ENCODE measurements around the gene FAM83F.
"Not testable (repeated sequence)": the region's sequence is repeated elsewhere in the genome, so short reads cannot be mapped to it uniquely, and the experiment has no call there.

Gene FAM83F

DNA sequence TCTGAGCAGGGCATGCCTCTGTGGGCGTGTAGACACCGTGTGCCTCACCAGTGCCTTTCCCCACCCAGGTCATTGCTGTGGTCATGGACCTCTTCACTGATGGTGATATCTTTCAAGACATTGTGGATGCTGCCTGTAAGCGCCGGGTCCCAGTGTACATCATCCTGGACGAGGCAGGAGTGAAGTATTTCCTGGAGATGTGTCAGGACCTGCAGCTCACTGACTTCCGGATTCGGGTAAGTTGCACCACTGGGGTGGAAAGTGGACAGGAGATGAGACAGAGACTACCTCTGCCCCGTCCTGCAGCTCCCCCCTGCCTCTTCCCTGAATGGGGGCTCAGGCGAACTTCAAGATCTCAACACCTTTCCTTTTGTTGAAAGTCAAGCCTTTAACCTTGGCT, 24.3 kb downstream of the FAM83F start:
- FAIRE-seq: no peak

DNA sequence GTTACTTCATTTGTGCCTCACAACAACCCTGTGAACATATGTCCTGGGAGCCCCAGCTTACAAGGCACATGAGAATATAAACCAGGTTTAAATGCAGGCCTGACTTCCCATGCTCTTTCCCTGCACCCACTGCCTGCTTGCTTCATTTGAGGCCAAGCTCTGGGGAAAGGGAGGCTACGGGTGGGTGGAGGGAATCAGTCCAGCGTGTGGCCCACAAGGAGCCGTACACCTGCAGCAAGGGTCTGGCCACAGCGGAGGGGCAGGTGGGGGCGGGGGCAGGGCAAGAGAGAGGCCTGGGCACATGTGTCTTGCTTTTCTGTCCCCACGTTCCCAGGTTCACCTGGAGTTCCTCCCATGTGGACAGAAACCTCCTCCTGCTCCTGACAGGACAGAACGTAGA, 26.2 kb downstream of the FAM83F start:
- no peak for FAIRE-seq

DNA sequence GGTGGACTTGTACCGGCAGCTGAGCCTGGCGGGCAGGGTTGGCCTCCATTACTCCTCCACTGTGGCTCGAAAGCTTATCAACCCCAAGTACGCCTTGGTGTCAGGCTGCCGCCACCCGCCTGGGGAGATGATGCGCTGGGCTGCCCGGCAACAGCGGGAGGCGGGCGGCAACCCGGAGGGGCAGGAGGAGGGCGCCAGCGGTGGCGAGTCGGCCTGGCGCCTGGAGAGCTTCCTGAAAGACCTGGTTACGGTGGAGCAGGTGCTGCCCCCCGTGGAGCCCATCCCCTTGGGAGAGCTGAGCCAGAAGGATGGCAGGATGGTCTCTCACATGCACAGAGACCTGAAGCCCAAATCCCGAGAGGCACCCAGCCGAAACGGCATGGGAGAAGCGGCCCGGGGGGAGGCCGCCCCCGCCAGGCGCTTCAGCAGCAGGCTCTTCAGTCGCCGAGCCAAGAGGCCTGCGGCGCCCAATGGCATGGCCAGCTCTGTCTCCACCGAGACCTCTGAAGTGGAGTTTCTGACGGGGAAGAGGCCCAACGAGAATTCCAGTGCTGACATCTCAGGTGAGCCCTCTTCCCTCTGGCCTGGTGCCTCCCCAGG, 26.7 kb downstream of the FAM83F start:
- no peak for FAIRE-seq

DNA sequence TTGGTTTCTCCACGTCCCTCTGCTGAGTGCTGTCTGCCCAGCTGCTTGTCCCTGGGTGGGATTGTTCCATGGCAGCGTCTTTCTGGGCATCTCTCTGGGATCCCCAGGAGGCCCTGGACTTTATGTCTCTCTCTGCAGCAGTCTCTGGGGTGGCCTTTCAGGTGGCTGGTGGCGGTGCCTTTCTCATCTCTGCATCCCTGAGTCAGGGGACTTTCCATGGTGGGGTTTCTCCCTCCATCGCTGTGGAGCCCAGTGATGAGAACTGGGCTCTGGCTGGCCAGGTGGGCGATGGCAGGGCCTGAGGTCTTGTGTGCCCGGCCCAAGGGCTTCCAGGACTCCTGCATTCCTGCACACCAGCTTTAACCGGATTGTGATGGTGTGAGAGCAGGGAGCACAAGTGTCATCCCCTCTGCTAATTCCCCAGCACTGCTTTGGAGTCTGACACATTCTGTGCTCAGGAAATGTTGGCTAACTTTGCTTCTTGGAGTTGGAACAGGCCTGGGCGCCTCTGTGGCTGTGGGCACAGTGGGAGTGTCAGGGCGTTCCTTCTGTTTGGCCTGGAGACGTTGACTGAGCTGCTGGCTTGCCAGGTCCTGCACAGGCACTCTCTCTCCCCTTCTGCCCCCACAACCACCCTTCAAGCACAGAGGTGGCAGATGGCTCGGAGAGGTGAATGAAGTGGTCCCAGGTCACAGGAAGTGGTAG, 27.9 kb downstream of the FAM83F start:
- no peak for FAIRE-seq

DNA sequence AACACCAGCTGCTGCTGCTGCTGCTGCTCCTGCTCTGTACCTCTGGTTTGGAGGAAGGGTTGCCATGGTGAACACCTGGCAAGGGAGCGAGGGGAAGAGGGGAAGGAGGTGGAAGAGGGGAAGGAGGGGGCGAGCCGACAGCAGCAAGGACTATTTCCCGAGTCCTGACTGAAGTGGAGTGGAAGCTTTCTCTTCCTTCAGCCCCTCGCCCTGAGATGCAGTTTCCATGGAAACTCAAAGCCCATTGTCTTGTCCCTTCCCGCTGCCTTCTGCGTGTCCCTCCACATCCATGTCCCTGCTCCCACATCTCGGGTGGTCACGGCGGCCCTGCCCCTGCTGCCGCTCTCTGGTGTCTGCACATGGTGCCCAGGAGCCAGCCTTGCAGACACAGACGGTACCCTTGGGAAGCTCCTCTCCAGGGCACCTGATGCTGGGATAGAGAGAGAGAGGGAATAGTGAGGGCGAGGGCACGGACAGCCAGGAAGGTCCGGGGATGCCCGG, 28.6 kb downstream of the FAM83F start:
- FAIRE-seq: no peak

DNA sequence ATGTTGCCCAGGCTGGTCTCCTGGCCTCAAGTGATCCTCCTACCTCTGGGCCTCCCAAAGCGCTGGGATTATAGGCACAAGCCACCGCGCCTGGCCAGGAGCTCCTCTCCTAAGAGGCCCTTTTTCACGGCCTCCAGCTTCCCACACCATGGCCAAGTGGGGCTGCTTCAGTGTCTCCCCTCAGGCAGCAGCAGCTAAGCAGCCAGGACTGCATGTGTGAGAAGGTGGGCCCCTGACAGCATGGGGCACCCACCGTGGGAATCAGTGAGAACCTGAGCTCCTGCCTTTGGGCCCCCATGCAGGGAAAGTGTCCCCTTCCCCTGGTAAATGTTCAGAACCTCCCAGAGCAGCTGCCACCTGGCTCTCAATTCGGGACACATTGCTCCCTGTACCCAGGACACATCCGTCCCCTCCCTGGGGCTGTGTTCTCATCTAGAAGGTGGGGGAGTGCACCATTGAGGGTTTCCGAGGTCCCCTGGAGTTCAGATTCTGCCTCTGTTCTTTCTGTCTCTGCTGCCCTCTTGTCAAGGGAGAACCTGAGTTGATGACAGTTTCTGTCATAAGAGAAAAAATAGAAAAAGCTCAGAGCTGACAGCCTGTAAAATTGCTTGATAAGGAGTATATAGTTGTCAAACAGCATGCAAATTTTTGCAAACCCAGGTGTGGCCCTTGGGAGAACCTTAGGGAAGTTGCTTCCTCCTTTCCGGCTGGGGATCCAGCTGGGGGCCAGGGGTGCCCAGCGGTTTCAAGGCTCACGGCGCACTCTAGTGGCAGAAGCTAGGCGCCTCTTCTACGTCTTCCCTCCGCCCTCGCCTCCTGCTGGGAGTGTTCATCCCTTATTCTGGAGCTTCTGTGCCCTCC, 29.7 kb downstream of the FAM83F start:
- no peak for FAIRE-seq

DNA sequence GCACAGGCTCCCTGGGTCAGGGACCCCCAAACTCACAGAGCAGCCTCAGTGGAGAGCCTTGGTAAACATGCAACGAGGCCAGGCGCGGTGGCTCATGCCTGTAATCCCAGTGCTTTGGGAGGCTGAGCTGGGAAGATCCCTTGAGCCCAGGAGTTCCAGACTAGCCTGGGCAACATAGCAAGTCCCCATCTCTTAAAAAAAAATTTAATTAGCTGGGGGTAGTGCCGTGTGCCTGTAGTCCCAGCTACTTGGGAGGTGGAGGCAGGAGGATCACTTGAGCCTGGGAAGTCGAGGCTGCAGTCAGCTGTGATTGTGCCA, 30.3 kb downstream of the FAM83F start:
- not testable (repeated sequence) for FAIRE-seq

DNA sequence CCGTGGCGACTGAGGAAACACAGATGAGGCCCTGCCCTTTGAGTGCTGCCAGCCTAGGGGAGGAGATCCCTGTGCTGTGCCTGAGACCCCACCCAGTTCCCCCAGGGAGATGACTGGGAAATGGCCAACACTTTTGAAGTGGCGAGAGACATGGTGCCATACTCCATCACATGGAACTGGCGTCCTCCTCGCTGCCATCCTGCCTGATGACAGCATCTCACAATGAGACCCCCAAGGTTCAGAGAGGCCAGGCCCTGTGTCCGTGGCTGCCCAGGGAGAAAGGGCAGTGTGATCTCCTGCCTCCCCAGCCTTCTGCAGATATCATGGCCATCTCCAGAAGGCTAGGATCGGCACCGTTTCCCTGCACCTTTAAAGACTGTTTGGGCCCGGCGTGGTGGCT, 31.1 kb downstream of the FAM83F start:
- no peak for FAIRE-seq

DNA sequence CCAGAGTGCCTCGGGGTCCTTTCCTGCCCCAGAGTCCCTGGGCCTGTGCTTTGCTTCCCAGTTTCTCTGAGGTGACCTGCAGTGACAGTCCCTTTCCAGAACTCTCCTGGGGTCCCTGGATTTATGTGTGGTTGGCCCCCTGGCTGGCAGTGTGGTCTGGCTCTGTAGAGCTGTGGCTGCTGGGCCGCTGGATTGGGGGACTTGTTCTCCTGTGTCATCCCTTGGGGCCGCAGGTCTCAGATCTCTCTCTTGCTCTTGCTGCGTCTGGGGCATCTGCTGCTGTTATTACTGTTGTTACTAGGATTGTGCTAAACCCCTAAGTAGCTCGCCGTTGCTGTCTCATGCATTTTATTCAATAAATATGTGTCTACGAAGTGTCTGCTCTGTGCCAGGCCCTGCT, 31.9 kb downstream of the FAM83F start:
- FAIRE-seq: no peak

DNA sequence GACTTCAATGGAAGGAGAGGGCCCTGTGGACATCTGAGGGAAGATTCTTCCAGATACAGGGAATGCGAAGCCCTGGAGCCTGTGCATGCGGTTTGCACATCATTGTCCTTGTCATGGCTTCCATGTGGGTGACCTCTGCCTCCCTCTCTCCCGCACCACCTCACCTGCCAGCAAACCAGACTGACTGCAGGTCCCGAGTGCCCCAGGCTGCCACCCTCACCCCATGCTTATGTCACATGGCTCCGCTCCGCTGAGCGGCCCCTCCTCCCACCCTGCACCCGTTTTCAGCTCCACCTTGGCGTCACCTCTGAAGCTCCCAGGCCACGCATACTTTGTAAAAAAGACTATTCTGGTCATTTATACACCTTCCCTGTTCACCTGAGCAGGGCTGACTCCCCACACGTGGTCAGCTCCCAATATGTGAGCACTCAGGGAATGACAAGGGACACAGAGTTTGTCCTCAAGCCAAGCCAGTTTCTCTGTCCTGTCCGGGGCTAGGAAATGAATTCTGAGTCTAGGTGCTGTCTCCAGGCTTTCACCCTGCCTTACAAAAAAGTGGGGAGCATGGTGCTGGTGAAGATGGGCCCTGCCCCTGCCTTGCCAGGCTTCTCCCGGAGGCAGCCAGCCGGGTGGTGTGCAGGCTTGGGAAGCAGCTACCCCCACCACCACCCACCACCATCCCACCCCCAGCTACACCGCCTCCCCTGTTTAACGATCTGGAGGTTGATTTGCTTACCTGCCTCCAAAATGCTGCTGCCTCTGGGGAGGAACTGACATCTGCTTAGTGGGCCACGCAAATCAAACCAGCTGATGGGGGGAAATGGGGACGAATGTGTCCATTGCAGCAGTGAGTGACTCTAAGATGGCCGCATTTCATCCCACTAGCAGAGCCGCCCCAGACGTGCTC, 32.7 kb downstream of the FAM83F start:
- no peak for FAIRE-seq

DNA sequence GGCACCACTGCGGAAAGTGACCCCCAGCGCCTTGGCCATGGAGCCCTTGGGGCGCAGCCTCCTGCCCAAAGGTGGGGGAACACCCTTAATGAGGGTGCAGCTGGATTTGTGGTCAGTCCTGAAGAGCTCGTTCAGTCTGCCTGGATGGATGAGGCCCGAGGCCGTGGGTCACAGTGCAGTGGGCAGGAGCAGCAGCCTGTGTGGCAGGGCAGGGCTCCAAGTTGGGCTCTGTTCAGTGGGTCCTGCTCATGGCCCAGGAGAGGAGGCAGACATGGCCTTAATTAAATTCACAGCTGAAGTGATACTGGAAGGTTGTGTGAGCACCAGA, 33.3 kb downstream of the FAM83F start:
- no peak for FAIRE-seq

DNA sequence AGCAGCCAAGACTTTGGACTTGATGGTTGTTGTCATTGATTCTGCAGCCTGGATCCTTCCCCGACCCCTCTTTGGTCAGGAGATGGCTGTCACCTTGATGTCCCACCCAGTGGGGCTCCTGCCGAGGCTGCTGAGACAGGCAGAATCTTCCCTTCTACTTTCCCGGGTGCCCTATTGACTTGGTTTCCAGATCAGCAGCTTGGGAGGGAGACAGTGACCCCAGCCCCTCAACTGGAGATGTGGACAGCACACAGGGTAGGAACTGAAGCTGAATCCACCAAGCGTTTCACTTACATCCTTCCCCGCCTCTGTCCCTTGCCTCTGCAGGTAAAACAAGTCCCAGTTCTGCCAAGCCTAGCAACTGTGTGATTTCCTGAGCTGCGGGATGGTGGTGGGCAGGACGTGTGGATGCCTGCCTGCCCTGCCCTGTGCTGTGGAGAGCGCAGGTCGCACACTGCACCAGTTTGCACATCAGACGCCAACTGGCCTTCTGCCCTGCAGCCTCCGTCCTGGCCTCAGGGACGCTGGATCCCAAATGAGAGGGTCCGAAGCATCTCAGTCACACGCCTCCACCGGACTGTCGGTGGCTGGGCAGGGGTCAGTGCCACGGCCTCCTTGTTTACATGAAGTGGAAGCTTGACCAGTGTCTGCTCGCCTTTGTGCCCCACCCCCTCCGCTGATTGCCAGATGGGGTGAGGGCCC, 34.6 kb downstream of the FAM83F start:
- no peak for FAIRE-seq

DNA sequence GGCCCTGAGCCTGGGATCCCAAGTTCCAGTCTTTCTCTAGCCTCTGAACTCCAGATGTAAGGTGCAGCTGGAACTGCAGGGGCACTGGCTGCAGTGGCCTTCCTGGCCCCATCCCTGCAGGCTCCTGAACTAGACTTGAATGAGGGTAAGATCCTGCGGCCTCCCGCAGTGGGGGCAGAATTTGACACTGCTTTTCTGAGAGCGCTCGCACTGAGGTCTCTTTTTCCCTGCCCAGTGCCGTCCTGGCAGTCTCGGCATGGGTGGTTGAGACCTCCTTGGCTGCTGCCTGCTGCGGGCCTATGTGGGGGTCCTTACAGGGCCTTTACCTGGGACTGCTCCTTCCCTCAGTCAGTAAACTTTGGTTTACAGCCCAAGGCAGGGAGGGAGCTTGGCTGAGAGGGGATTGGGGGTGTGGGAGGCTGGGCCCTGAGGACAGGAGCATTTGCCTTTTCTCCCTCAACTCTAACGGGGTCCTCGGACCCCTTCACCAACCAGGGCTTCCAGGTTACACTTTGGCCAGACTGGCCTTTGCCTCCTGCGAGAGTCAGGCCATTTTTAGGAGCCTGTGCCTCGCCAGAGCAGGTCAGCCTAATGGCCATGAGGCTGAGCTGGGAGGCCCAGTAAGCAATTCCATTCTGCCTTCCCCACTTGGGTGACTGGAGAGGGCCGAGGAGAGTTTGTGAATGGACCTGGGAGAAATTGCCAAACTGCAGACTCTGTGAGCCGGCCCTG, 35.4 kb downstream of the FAM83F start:
- no peak for FAIRE-seq

DNA sequence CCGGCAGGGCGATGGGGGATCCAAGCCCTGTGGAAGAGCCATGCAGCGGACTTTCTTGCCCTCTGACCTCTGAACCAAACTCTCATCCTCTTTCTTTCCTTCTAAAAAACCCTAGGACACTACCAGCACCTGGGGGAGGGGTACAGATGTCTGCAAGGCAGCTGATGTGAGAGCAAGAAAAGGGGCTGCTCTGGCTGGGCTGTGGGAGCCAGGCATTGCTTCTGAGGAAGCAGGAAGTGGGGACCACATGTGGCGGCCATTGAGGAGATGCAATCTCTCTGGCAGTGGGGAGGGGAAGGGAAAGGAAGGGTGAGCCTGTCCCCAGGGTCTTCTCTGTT, 36.0 kb downstream of the FAM83F start:
- FAIRE-seq: no peak

DNA sequence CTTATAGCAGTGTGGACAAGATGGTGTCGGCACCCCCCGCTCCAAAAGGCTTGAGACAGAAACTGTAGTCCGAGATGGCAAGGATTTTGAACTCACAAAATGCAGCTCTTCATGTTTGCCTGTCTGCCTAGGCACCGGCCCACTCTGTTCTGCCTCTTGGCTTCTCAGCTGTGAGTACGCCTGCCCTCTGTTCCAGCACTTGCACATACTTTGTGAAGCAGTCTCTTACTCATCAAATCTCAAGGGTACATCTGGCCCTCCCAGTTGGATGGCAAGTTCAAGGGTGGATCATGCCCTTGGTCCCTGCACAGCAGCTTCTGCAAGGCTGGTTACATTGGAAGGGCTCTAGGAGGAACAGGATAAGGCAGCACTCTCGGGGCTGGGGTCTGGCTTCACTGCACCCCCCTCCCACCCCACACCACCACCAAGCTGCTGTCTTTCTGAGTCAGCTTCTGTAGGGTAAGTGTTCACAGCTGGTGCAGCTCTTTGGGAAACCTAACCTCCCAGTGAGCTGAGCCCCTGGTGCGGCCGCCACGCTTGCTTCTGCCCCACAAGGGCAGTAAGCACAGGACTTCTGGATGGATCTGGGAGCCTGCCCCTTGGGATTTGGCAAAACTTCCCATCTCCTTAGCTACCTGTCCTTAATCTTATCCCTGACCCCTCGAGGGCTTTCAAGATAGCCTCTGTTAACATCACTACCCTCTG, 37.2 kb downstream of the FAM83F start:
- no peak for FAIRE-seq

DNA sequence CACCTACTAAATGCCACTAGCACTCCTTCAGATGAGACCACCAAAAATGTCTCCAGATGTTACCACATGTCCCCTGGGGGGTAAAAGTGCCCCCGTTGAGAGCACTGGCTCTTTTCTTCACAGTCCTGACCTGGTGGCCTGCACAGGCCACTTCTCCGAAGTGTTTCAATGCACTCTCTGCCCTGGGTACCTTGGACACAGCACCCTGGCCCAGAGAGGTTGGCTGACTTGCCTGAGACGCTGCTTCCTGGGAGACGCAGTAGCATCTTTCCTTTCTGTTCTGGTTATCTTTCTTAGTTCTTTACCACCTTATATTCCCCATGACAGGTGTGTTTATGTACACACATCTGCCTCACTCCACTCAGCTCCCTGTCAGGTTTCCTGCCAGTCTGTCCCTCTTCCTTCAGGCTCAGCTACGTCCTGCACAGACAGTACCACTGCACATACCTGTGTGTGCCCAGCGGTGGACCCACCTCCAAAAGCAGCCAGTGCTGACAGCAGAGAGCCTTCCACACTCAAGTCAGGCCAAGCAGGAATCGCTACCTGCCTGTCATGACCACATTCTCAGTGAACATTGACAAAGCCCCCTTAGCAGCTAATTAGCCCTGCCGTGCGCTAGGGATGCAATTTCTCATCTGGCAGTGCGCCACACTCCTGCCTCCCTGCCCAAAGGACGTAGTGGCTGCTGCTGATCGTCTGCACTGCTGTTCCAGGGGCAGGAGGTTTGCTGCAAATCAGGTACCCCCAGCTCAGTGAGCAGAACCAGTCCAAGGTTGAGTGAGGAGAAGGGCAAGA, 39.0 kb downstream of the FAM83F start:
- FAIRE-seq: no peak

DNA sequence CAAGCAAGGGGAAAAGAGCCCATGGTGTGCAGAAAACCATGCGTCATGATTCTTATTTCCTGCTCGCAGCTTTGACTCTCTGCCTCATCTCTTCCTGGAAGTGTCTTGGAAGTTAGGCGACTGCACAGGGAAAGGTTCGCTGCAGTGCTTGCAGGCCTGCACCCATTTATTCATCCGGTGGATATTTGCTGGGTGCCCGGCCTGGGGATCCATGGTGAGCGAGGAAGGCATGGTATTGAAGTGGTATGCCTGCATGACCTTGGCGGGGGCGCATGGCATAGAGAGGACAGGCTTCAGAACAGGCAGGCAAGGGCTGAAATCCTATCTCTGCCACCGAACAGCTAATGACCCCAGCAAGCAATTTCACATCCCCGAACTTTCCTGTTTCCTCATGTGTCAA, 40.6 kb downstream of the FAM83F start:
- FAIRE-seq: no peak

DNA sequence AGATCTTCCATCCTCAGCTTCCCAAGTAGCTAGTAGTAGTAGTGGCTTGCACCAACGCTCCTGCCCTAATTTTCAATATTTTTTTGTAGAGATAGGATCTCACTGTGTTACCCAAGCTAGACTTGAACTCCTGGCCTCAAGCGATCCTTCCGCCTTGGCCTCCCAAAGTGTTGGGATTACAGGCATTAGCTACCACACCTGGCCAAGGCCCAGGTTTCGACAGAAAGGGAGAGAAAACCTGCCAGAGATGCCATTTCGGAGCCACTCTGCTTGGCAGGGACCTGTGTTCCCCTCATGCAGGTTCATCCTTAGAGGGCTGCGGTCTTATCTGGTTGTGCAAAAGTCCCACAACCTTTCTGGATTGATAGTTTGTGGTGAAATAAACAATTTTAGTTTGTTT, 41.4 kb downstream of the FAM83F start:
- FAIRE-seq: no peak

DNA sequence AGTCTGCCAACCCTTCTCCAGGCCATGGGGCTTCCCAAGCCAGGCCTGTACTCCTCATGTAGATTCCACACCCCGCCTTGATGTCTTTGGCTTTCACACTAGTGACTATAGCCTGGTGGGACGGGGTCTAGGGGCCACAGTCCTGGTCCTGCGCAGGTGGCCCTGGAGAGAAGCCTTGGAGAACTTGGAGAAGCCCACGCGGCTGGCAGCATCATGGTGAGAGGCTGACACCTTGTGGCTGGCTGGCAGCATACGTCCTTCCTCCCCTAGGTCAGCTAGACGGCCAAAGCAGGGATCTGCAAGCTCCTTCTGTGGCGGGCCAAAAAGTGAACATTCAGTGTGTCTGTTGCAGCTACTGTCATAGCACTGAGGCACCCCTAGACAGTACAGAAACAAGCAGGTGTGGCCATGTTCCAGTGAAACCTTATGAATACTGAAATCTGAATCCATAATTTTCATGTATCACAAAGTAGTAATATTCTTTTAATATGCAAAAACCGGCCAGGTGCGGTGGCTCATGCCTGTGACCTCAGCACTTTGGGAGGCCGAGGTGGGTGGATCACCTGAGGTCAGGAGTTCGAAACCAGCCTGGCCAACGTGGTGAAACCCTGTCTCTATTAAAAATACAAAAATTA, 42.0 kb downstream of the FAM83F start:
- FAIRE-seq: no peak

DNA sequence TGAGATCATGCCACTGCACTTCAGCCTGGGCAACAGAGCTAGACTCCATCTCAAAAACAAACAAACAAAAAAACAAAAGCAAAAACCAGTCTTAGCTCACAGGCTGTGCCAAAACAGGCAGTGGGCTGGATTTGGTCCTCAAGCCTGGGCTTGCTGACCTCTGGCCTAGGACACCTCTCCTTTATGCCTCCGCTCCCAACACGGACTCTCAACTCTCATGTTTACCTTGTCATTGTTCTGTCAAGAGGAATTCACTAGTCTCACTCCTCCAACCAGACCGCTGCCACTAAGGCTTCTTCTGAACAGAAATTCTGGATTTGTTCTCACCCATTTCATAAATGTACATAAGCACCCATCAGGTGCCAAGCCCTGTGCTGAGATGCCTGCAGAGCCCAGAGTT, 42.6 kb downstream of the FAM83F start:
- FAIRE-seq: no peak
